Measurements from ENCODE around the gene GLCCI1. TPM values are rescaled to one million over a fixed set of nuclear protein-coding genes. Genes with fewer than 3 reads are reported as not detected.

Gene GLCCI1
- total and polyA plus RNA-seq, 2 of the 8 experiments (the other 6 are each of a cell fraction or from before 2014, with no cell fraction given), result 12.4 to 27.7 TPM

- WGBS, 2 experiments (ENCODE audit: extremely low coverage in 1 of 2, insufficient coverage in 1 of 2, insufficient read length in 1 of 2, insufficient replicate concordance in 2 of 2, low coverage in 1 of 2, low lambda C conversion rate in 2 of 2, missing lambda C conversion rate in 1 of 2), result 100% methylated on average over 1 of the region's 1 CpG; no CpG with 5 or more reads in 1 of the 2 experiments
- no peak for FAIRE-seq
- H3K23ac ChIP-seq (ENCODE audit: insufficient read length), result no peak overlapping the region
- no peak for TF ChIP-seq PHF8 (conservative IDR thresholded peaks at IDR 0.05; ENCODE audit: low read depth, low read length)
- no peak for TF ChIP-seq SUZ12 (IDR thresholded peaks at IDR 0.05; ENCODE audit: low read length)
- no peak for TF ChIP-seq FOSL1 (IDR thresholded peaks at IDR 0.05; ENCODE audit: insufficient read depth, low read depth, low read length)
- no peak for TF ChIP-seq USF2 (IDR thresholded peaks at IDR 0.05; ENCODE audit: low read length)
- no peak for TF ChIP-seq CREB1 (IDR thresholded peaks at IDR 0.05)
- TF ChIP-seq RNF2 (IDR thresholded peaks at IDR 0.05; ENCODE audit: borderline replicate concordance, low read depth, low read length, missing control alignments, poor library complexity, severe bottlenecking), result no peak
- no peak for TF ChIP-seq RAD21 (IDR thresholded peaks at IDR 0.05 in 1 of 2, conservative IDR thresholded peaks at IDR 0.05 in 1 of 2; ENCODE audit: low read depth in 2 of 2, low read length in 2 of 2)
- no peak for TF ChIP-seq EGR1 (IDR thresholded peaks at IDR 0.05; ENCODE audit: borderline replicate concordance, low read depth, low read length)
- no peak for TF ChIP-seq RFX5 (IDR thresholded peaks at IDR 0.05; ENCODE audit: borderline replicate concordance, low read depth, low read length)
- TF ChIP-seq KDM5A (IDR thresholded peaks at IDR 0.05; ENCODE audit: low read length), result no peak
- TF ChIP-seq RBBP5 (IDR thresholded peaks at IDR 0.05; ENCODE audit: borderline replicate concordance, low read depth, low read length), result no peak
- TF ChIP-seq RXRA (IDR thresholded peaks at IDR 0.05; ENCODE audit: insufficient read depth, low read depth, low read length), result no peak
Measured at GRCh38 chr7:8015100-8015745, 46.6 kb downstream of the GLCCI1 start.

More at GRCh38 chr7:8015100-8015745, 46.6 kb downstream of the GLCCI1 start:
- Histone ChIP-seq H2AK5ac (ENCODE audit: low read depth, low read length) (no peak overlapping the region), H3K4ac (replicated peaks; ENCODE audit: insufficient read length, low read depth, low read length) (no peak overlapping the region), H4K8ac (ENCODE audit: extremely low read depth, insufficient read depth, low read length) (no peak overlapping the region), H2BK120ac (replicated peaks; ENCODE audit: low read depth, low read length) (no peak overlapping the region), H3K4me1 (replicated peaks in 1 of 4; ENCODE audit: control insufficient read depth in 3 of 4, insufficient read depth in 4 of 4, low read length in 3 of 4) (no peaks in the 10 kb centered on the region), H4K5ac (ENCODE audit: insufficient read length, low read depth, low read length) (no peak overlapping the region), H3K79me1 (ENCODE audit: low read depth, low read length) (no peaks in the 10 kb centered on the region), H2BK5ac (ENCODE audit: low read depth, low read length) (no peak overlapping the region), H3K4me2 (ENCODE audit: insufficient read depth in 1 of 2, low read depth in 2 of 2, low read length in 2 of 2) (no peak overlapping the region), H3K27me3 (replicated peaks in 1 of 4; ENCODE audit: control insufficient read depth in 3 of 4, extremely low read depth in 1 of 4, insufficient read depth in 3 of 4, low read length in 3 of 4) (no peaks in the 10 kb centered on the region), H2BK20ac (ENCODE audit: low read length) (no peak overlapping the region), H3K79me2 (ENCODE audit: control insufficient read depth in 1 of 2, insufficient read depth in 2 of 2, low read length in 2 of 2) (no peaks in the 10 kb centered on the region; a peak in 1 of 4 replicates), H3K27ac (ENCODE audit: low read depth, low read length) (no peak overlapping the region), H3K56ac (replicated peaks; ENCODE audit: insufficient read length, low read depth, low read length) (no peak overlapping the region), H3K36me3 (ENCODE audit: control insufficient read depth in 2 of 4, insufficient read depth in 4 of 4, low read length in 3 of 4) (no peaks in the 10 kb centered on the region; a peak in 2 of 8 replicates), H3K9ac (replicated peaks in 1 of 4; ENCODE audit: extremely low read depth in 1 of 4, low read depth in 3 of 4, low read length in 3 of 4) (no peak overlapping the region), H2AFZ (ENCODE audit: low read length) (no peak overlapping the region), H2BK12ac (ENCODE audit: low read depth, low read length) (no peak overlapping the region), H3K23me2 (ENCODE audit: low read depth, low read length) (no peaks in the 10 kb centered on the region), H3K14ac (ENCODE audit: insufficient read length) (no peak overlapping the region), H3K4me3 (ENCODE audit: extremely low read depth in 1 of 4, insufficient read depth in 2 of 4, low read depth in 3 of 4, low read length in 4 of 4) (no peak overlapping the region), H4K20me1 (replicated peaks in 1 of 2; ENCODE audit: control insufficient read depth in 1 of 2, insufficient read depth in 2 of 2, low read length in 2 of 2) (no peaks in the 10 kb centered on the region), H3K9me3 (ENCODE audit: insufficient read depth in 2 of 2, low read depth in 1 of 2, low read length in 1 of 2) (no peaks in the 10 kb centered on the region), H4K91ac (replicated peaks; ENCODE audit: insufficient read length, low read length) (no peak overlapping the region), H2BK15ac (ENCODE audit: low read length) (no peak overlapping the region), H3K18ac (ENCODE audit: extremely low read depth, low read length) (no peak overlapping the region)
- ChIA-PET POLR2A (ENCODE audit: partially characterized antibody) (no interaction called here), CTCF (ENCODE audit: partially characterized antibody) (no interaction called here)
- no peak for DNase-seq (ENCODE audit: low read depth in 1 of 2, low spot score in 2 of 2)
